Activated gamma-delta T cell treated with Interleukin-2 at 50 U/mL for 16 hours (primary cell): Measurements from ENCODE around the gene SIRPB2.

Source experiments
- DNase-seq: peaks from one replicate; pipeline ENCODE4 v3.0.0-alpha.2; 2020

SIRPB2 gene

DNA sequence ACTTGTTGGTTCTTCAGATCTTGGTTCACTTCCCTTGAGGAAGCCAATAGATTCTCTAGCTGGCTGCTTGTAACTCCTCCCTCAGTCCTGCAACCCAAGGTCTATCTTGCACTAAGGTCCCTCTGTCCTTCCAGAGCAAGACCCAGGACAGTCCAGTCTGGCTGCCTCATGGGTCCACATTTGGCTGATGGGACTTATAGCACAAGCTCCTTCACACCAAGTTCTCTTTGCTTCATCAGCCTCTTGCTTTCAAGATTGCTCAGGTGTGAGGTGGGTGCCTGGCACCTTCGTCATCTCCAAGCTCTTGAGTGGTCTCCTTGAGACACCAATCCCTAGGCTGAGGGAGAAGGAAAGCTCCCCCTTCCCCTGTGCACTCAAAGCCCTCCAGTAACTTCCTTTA lies 52.9 kb downstream of the SIRPB2 start:
- DNase-seq = no peak

DNA sequence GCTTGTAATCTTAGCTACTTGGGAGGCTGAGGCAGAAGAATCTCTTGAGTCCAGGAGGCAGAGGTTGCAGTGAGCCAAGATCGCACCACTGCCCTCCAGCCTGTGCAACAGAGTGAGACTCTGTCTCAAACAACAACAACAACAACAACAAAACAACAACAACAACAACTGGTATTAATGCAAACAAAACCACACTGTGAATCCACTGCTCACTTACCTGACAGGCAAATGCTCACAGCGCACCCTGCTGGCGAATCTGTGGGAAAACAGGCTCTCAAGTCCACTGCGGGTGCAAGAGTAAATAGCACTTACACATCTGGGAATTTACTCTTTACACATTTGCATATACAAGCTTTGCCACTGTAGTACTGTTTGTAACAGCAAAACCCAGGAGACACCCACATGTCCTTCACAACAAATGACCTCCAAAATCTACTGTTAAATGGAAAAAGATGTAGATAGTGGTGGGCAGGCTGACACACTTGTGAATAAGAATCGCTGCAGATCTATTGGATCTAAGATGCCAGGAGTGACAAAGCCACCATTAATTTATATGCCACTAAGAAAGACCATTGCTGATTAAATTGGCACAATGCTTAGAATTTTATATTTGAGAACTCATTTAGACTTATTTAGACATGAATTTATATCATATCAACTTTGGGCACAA lies 53.9 kb downstream of the SIRPB2 start:
- peak; percentile 80 for DNase-seq

DNA sequence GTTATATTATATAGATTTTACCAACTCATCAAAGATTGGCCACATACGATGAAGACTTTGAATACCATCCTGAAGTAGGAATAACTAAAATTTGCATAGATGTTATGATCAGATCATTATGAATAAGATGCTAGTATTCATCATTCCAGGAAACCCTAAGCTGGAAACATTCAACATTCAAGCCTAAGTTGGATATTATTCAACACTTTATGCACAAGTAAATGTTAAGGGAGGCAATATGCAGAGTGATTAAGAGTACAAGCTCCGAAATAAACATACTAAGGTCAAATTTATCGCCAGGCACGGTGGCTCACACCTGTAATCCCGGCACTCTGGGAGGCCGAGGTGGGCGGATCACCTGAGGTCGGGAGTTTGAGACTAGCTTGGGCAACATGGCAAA lies 55.0 kb downstream of the SIRPB2 start:
- no peak for DNase-seq

DNA sequence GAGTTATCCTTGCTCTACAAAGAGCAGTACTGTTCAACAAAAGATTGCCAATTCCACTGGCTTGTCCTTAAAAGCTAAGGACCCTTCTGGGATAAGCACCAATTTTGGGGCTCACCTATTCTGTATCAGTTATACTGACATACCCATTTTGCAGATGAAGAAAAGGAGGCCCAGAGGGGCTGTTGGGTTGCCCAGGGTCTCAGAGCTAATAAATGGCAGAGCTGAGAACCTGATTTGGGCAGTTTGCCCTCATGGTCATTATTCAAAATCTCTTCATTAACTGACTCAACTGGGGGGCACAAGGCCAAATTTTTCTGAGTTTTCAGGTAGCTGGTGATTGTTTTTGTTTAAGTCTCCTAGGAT lies 55.9 kb downstream of the SIRPB2 start:
- no peak for DNase-seq

DNA sequence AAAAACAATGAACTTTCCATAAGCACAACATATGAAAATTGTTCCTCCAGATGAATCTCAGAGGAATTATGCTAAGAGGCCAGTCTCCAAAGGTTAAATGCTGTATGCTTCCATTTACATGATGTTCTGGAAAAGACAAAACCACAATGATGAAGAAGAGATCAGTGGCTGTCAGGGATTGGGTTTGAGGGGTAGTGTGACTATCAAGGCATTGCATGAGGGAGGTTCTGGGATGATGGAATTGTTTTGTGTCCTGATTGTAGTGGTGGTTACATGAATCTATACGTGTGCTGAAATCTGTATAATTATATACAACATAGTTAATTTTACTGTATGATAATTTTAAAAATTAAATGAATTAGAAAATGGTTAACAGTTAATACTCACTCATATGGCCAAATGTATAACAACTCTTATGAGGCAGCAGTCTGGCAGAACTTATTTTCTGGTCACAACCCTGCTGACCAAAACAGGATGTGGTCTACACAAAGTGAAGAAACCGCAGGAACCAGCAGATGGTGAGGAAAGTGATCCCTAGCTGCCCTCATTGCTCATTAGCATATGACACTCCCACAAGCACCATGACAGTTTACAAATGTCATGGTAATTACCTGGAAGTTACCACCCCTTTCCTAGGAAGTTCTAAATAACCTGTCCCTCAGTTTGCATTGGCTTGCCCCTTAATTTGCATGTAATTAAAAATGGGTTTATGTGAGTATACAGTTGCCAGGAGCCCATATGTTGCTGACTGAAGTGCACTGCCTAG lies 56.5 kb downstream of the SIRPB2 start:
- peak; percentile 58 for DNase-seq

DNA sequence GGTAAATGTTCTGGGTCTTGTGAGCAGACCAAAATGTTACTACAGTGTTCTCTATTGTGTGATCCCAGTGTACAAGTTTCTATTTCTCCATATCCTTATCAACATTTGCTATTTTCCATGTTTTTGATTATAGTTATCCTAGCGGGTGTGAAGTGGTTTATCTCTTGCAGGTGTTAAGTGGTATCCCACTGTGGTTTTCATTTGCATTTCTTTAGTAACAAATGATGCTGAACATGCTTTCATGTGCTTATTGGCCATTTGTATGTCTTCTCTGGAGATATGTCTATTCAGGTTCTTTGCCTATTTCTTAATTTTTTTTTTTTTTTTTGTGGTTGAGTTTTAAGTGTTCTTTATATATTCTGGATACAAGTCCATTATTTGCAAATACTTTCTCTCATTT lies 60.1 kb downstream of the SIRPB2 start:
- no peak for DNase-seq

DNA sequence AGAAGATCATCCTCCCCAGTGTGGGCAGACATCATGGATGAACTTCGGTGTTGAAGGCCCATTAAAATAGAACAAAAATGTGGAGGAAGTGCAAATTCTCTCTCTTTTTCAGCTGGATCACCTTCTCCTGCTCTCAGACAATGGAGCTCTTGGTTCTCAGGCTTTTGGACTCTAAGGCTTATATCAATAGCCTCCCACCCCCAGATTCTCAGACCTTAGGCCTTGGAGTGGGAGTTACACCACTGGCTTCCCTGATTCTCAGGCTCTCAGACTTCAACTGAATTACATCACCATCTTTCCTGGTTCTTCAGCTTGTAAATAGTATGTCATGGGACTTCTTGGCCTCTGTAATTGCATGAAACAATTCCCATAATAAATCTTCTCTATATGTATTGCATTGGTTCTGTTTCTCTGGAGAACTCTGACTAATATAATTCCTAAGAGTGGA lies 61.2 kb downstream of the SIRPB2 start:
- no peak for DNase-seq

DNA sequence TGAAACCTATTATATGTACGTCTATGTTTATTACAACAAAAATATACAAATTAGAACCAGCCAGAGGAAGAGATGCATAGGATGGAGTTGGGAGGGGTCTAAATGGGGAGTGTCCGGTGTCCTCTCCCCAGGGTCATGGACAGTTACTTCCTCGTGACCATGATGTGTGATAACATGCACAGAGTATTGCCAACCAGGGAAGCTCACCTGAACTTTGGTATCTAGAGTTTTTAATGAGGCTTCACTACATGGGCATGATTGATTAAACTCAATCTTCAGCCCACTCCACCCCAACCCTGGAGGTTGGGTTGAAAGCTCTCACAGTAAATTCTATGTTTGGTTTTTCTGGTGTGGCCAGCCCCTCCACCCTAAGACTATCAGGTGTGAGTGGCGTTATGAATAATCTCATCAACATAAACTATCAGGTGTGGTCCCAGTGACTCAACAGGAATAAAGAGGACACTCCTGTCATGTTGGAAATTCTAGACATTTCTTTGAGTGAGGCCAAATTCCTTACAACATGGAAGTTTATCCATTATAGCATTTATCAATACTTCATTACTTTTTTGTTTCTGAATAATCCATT lies 62.0 kb downstream of the SIRPB2 start:
- DNase-seq = no peak

DNA sequence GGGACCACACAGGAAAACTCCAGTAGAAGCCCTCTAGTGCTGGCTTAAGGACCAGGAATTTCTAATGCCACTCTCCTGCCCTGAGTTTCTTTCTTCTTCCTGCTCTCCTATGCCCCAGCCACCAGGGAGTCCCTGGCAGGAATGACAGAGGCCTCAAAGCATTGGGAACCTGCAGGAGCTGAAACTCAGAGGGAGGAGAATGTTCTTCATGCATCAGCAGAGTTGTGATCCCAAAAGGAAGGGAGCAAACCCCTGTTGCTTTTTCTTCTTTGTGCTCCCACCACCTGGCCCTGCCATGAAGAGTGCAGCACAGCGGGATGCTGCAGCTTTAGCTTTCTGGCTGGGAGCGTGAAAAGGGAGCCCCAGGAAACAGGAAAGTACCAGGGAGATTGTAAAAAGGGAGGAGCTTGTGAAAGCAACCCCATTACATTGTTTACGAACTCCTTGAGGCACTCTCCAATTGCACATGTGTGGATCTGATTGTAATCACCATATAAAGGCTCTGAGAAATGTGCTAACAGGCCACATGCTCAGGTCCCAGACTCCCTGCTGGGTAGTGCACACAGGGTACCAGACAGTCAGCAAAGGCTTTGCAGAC lies 63.7 kb downstream of the SIRPB2 start:
- DNase-seq = no peak

DNA sequence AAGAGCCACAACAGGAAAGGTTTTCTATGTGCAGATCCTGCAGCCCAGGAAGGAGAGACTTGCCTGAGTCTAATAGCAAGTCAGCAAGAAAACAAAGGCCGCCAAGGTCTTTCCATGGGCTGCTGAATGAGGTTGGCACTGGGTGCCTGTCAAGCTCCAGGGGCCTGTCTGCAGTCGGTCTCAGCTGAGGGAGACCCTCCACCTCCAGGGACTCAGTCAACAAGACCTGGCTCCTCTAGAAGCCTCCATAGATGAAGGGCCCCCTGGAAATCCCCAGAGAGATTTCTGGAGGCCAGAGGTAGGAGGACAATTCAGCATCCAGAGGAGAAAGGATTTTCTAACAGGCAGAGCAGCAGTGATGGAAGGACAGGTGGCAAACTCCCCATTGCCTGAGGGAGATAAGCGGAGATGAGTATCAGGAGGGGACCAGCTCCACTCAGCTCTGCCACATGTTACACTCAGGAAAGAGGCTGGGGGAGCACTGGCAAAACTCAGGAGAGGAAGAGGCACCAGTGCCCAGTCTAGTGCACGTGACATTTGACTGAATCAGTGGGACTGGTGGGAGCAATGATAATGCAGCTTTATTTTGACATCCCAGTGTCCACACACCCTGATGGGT lies 64.9 kb downstream of the SIRPB2 start:
- DNase-seq = no peak
